ENCODE data around the gene CACNA1I. TPM values are rescaled to one million over a fixed set of nuclear protein-coding genes. Genes with fewer than 3 reads are reported as not detected.

The CACNA1I gene
- total RNA-seq: under 1 TPM; 0.16 to 0.57 (median 0.20) TPM

GRCh38 chr22:39570665-39571064, at the start of gene CACNA1I:
Gene CACNA1I (plus strand): TSS chr22:39570753. CDS start chr22:39570753, 0 bp downstream.
- no peak for TF ChIP-seq CTCF (IDR thresholded peaks at IDR 0.05; ENCODE audit: low read depth)

- no peak for TF ChIP-seq CTCF (IDR thresholded peaks at IDR 0.05; ENCODE audit: low read depth)
Observed at GRCh38 chr22:39522567-39523300, 47.8 kb upstream of the CACNA1I start.

GRCh38 chr22:39524089-39524752, 46.3 kb upstream of the CACNA1I start:
- no peak for TF ChIP-seq CTCF (IDR thresholded peaks at IDR 0.05; ENCODE audit: low read depth)

- TF ChIP-seq CTCF (IDR thresholded peaks at IDR 0.05; ENCODE audit: low read depth): no peak
Observed at GRCh38 chr22:39524753-39525657, 45.5 kb upstream of the CACNA1I start.

GRCh38 chr22:39525658-39525975, 44.9 kb upstream of the CACNA1I start:
- TF ChIP-seq CTCF (IDR thresholded peaks at IDR 0.05; ENCODE audit: low read depth): no peak

GRCh38 chr22:39526736-39527171, 43.8 kb upstream of the CACNA1I start:
- no peak for TF ChIP-seq CTCF (IDR thresholded peaks at IDR 0.05; ENCODE audit: low read depth)
